ENCODE data around the gene CRB2.

The CRB2 gene

GRCh38 chr9:123408313-123409262 is 52.6 kb downstream of the CRB2 start:
- no peak for DNase-seq

GRCh38 chr9:123410281-123410910 is 54.4 kb downstream of the CRB2 start:
- no peak for DNase-seq

GRCh38 chr9:123411191-123411590 is 55.2 kb downstream of the CRB2 start:
- no peak for DNase-seq

- DNase-seq, result no peak
Measured at GRCh38 chr9:123411636-123412035, 55.6 kb downstream of the CRB2 start.

GRCh38 chr9:123412171-123412820 is 56.3 kb downstream of the CRB2 start:
- no peak for DNase-seq

- DNase-seq, result no peak
Measured at GRCh38 chr9:123414204-123414603, 58.2 kb downstream of the CRB2 start.

GRCh38 chr9:123414936-123415930 is 59.2 kb downstream of the CRB2 start:
- DNase-seq, result no peak

- DNase-seq, result no peak
Measured at GRCh38 chr9:123416176-123416575, 60.2 kb downstream of the CRB2 start.

- DNase-seq, result no peak
Measured at GRCh38 chr9:123417289-123418051, 61.5 kb downstream of the CRB2 start.

GRCh38 chr9:123418052-123418430 is 62.0 kb downstream of the CRB2 start:
- no peak for DNase-seq

- no peak for DNase-seq
Measured at GRCh38 chr9:123418506-123418905, 62.5 kb downstream of the CRB2 start.

- DNase-seq, result no peak
Measured at GRCh38 chr9:123419091-123419490, 63.1 kb downstream of the CRB2 start.

- no peak for DNase-seq
Measured at GRCh38 chr9:123419721-123420591, 64.0 kb downstream of the CRB2 start.

- no peak for DNase-seq
Measured at GRCh38 chr9:123420592-123421111, 64.7 kb downstream of the CRB2 start.

- DNase-seq, result no peak
Measured at GRCh38 chr9:123421186-123421585, 65.2 kb downstream of the CRB2 start.

- no peak for DNase-seq
Measured at GRCh38 chr9:123421801-123422455, 65.9 kb downstream of the CRB2 start.

- no peak for DNase-seq
Measured at GRCh38 chr9:123422635-123423310, 66.8 kb downstream of the CRB2 start.

GRCh38 chr9:123423311-123423640 is 67.3 kb downstream of the CRB2 start:
- no peak for DNase-seq

- DNase-seq, result no peak
Measured at GRCh38 chr9:123424131-123424530, 68.1 kb downstream of the CRB2 start.

All from NCI-H345 (cell line).